Measurements from ENCODE around the gene LRRC31.

- TF ChIP-seq HOXA7 (CRISPR knock-in tag; IDR thresholded peaks at IDR 0.05; ENCODE audit: borderline replicate concordance): no peak
- no peak for TF ChIP-seq ZNF184 (tag by site-specific recombination; IDR thresholded peaks at IDR 0.05)
Observed at GRCh38 chr3:169835533-169835932, 34.2 kb downstream of the LRRC31 start.
